AG20443 (cell line): ENCODE results near the gene CCNH.

ENCODE experiments used
- DNase-seq: peaks from one replicate; pipeline ENCODE4 v3.0.0; 2012; ENCODE audit warnings: low spot score, mixed read lengths

Gene CCNH

DNA sequence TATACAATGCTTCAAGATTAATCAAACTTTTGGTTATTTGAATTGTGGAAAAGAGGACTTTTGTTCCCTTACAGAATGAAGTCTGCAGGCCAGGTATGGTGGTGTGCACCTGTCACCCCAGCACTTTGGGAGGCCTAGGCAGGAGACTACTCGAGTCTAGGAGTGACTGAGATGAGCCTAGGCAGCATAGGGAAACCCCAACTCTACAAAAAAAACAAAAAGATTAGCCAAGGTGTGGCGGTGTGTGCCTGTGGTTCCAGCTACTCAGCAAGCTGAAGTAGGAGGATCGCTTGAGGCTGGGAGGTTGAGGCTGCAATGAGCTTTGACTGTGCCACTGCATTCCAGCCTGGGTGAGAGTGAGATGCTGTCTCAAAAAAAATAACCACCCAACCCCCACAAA lies 9.3 kb downstream of the CCNH start:
- no peak for DNase-seq

DNA sequence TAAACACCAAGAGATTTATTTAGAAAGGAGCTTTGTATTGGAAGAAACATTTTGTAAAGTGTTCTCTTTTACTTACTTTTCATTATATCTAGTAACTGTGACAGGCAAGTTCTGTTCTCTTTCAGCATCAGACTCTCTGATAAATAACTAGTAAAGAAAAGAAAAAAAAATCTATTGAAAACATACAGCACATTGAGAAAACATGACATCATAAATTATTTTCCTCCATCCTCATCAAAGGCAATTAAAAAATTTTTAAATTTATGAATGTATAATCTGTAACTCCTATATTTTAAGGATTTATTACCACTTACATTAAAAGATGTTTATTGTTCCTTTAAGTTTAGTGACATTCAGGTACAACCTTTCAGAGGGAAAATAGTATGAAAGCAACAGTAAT lies 11.1 kb downstream of the CCNH start:
- DNase-seq = no peak

DNA sequence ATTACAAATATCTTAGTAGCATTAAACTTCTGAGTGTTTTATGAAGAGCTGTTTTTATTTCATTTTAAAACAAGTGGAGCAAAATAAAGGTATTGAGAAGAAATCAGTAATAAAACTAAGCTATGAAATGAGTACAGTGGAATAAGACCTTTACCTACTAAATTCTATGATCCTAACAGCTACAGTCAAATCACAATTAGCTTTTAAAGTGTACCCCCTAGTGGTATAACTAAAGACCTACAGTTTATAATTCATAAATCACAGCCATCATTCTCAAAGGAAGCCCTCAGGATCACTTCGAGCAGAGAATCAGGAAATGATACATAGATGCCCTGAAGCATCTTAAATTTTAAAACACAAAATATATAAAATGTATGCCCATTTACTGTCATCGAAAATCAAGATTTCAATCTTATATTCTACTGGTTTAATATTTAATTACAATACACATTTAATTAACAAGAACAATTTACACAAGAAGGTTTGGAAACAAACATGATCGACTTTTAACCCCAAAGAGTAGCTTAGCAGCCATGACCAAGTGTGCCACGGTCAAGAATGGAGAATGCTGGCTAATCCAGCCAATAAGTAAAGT lies 12.3 kb downstream of the CCNH start:
- DNase-seq = peak; percentile 44

DNA sequence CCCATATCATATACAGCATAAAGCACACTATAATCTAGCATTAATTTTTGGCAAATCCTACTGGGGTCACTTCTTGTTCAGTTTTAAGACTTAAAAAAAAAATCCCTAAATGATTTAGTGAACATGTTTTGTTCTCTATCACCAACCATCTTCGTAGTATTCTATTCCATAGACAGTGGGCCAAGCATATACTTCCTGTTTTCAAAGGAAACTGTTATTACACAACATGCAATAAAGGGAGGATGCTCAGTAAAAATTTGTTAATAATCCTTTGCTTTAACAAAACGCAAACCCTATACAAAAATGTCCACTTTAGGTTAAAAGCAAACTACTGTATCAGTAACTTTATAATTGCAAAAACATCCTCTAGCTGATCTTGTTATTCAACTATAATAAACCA lies 13.0 kb downstream of the CCNH start:
- no peak for DNase-seq

DNA sequence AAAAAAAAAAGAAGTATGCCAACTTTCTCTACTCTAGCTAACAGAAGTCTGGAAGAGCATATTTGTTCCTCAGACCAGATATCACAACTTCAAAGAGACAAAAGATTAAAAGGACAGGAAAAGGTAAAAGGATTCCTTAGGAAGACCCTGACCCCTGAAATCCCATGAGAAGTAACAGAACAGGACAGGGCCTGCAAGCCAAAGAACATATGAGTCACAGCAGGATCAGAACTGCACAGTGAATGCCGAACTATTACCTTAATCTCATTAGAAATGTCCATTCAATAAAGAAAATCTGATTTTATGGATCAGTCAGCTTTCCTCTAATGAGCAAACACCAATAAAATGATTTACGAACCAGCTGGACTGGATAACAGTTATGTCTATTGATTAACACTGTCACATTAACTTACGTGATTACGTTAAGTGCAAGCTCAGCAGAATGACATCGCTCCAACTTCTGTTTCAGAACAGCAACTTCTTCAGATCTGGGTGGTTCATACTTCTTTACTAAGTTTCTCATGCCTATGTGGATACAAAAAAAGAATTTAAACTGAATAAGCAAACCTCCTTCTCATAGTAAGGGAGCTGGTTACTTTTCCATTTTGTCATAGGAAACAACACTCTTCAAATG lies 13.6 kb downstream of the CCNH start:
- no peak for DNase-seq

DNA sequence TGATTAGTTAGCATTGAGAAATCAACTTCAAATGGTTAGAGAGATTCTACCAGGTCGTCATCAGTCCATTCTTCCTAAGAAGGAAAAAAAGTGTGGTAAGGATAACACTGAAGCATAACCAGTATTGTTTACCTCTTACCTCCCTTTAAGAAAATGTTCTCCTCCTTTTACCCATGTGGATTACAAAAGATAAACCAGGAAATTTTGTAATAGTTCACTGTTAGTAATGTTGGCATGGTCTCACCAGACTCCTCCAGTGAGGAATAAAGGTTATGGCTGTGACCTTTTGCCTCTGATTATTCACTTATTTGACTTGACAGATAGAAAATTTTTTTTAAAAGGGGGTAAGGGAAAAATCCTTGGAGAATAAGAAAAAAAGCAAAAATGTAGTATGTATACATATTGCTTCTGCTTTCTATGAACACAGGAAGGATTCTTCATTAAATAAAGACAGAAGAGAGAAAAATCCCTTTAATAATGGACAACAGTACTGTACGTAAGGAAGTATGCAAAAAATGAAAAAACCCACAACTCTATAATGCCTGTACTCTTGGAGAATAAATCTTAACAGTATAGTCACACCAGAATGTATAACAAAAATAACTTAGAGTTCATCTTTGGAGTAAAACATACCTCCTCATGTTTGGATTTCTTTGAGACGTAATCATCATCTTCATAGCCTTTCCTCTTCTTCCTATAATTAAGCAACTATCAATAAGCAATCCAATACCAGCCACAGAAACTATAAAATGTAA lies 18.1 kb downstream of the CCNH start:
- peak; percentile 12 for DNase-seq

DNA sequence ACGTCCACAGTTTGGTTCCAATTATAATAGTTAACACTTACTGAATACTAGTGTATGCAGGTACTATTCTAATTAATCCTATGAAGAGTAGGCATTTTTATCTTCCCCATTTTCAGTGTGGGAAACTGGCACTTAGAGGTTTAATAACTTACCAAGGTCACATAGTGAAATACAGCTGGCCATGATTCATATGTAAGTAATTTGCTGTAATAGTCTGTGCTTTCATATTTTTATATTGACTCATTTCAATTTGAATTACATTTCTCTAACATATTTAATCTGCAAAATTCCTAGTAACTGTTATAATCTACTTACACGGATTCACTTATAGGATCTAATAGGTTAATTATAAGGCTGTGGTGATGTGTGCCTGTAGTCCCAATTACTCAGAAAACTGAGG lies 19.4 kb downstream of the CCNH start:
- DNase-seq = peak; percentile 46

DNA sequence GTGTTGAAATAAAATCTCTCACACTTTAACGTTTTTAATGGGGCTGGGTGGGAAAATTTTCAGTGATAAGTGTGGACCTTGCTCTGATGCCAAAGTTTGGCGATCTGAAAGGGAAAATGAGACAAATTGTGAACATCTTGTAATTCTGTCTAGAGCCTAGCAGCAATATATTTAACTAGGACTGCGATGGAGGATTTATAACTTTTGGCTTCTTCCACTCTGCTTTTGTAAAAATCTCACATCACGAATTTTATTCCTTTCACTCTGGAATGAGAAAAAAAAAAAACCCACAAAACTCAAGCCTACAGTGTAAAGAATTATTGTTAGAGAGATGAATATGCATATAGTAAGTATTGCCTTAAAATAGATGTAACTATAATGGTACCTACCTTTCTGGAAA lies 19.9 kb downstream of the CCNH start:
- no peak for DNase-seq

DNA sequence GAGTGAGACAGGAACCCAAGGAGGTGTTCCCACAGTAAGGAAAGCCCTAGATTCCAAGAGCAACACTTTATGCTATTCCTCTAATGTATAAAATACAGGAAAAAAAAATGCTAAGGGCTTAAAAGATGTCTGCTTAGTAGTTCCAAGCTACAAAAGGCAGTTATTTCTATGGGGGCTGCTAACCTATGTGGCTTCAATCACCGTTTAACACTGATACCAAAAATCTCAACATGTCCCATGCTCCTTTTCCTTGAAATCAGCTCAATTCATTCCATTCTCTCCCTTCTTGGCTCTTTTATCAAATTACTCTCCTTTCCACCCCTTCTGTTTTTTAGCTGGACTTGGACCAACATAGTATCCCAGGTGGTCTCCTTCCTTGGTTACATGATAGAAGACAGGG lies 20.6 kb downstream of the CCNH start:
- no peak for DNase-seq

DNA sequence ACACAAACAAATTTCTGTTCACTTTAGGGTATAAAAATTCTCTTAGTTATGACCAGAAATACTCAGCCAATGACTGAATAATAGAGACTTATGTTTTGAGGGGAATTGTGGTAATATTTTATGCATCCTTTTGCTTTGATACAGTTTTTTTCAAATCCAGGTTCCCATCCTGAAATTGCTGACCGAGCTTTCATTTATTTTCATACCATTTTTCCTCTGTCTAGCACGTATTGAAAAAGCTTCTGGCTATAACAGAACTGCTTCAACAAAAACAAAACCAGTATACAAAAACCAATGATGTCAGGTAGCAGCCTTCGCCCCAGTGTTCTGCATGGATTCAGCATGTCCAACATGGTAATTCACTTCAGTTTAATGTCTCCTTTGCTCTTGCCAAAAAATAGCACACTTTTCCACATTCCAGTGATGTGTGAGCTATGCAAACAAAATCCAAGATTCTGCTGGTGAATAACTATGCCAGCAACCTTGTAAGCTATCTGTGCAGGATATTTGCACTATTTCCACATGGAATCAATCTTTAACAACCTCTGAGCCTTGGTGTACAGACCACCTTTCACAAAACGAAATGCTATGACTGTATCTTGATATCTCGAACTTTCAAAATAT lies 22.0 kb downstream of the CCNH start:
- no peak for DNase-seq

DNA sequence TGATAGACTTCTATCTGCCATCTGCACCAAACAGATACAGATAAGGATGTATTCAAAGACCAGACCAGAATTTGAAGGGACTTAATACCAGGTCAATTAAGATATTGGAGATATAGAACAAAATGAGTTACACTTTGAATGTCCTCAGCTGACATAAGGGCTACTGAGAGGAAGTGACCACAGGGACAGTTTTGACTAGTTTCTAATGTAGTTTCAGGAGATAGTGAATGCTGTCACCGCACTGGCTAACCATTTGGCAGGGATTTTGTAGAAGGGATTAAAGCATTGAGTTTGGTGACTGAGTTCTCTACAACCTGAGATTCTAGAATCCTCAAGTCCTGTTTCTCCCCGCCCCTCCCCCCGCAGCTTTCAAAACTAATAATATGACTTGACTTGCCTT lies 22.7 kb downstream of the CCNH start:
- no peak for DNase-seq

DNA sequence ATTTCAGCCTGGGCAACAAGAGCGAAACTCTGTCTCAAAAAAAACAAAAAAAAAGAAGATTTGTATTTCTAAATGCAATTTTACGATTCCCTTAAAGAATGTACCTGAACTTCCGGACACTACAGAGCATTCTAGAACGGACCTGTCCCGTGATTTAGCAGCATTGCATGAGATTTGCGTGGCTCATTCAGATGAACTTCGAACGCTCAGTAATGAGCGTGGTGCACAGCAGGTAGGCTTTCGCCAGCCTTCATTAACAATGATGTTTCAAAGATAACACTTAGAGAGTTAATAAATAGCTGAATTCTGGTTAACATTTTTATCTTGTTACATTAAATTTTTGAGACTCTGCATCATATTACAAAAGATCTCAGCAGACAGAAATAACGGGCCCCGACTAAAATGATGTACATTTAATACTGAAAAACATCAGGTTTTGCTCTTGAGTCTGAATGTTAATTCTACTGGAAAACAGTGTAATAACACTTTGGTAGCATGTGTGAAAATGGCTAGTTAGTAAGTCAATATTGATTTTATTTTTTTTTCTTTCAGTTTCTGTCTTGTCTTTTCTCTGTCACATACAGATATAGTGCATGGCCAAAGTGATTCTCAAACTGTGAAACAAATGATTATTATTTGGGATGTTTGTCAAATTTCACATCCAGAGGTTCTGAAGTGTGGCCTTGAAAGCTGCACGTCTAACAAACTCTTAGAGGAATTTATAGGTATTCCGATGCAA lies 23.3 kb downstream of the CCNH start:
- no peak for DNase-seq

DNA sequence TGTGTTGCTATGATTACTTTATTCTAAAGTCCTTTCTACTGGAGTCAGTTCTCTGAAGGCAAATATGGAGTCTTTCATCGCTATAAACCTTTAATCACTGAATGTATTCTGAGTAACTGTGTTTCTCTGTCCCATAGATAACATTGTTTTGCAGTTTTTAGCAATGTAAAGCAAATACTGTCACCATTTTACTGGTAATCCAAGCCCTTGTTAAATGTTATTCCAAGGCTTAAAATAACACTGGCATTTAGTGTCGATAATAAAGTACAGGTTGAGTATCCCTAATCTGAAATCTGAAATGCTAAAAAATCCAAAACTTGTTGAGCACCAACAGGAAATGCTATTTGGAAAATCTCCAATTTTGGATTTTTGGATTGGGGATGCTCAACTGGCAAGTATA lies 24.6 kb downstream of the CCNH start:
- DNase-seq = no peak

DNA sequence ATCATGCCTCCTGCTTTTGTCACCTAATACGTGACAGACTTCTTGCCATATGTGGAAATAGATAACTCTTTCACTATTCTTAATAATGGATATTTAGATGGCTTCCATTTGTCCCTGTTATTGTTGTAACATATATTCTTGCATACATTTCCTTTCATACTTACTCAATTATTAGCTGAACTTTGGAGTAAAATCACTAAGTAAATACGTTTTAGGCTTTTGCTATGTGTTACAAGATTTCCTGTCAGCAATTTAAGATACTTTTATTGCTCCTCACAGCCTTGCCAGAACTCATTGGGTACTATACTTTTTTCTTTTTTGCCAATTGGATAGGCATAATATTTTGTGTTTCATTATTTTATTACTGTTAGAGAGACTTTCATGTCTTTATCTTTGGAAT lies 26.9 kb downstream of the CCNH start:
- no peak for DNase-seq

DNA sequence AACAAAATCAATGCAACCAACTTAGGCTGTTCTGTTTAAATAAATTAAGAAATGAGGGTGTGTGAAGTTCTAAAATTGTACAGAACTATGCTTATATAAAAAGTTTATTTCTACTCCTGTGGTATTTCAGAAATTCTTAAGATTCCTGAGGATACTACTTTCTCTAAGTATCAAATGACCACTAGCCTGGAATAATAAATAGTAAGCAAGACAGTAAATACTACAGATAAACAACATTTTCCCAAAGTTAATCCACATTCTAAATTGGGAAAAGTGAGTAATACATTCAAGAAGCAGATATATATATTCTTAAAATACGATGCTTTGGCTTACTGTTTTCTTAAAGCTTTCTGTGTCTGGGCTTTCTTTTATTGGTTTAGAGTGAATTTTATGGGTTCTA lies 29.5 kb downstream of the CCNH start:
- DNase-seq = peak; percentile 12

DNA sequence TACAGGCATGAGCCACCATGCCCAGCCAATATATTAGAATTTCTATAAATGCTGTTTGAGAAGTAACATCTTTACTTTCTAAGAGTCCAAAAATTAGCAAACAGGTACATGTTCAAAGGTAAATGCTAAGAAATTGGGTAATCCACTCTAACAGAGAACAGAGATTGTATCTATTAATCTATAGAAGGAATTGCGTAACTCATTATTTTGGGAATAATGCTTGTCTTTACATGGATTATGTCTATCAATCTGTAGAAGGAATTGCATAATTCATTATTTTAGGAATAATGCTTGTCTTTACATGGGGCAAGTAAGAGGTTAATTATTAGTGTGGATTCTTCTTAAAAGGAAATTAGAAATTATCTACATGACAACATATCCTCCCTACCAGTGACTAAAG lies 30.5 kb downstream of the CCNH start:
- DNase-seq = no peak

DNA sequence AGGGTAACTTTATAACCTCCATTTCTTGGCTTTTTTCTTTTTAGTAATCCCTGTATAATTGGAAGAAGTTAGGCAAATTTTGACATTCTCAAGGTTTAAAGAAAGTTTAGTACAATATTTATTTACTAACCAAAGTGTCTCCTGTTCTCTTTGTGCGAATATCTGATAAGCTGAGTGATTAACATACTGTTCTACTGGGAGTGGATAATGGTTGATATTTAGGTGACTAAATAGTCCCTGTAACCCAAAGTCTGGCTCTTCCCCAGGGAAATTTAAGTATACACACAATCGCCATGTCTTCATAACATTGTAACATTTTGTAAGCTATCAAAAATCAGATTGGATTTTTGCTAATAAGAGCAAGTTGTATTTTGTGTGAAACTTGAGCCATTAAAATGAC lies 40.0 kb downstream of the CCNH start:
- DNase-seq = no peak

DNA sequence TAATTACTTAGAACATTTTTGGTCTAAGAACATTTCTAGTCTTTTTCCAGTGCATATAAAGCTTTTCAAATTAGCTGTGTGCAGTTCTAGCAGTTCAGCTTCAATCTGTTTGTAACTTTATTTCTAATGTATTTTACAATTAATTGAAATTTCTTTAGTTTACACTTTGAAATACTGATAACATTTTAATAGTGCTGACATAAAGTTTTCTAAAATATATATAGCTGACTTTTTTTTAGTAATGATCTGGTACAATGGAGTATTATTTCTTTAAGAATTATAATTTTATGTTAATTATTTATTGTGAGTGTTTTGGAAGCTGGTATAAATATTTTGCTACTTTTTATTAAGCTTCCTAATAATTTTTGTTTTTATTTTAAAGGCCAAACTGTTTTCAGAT lies 43.3 kb downstream of the CCNH start:
- no peak for DNase-seq

DNA sequence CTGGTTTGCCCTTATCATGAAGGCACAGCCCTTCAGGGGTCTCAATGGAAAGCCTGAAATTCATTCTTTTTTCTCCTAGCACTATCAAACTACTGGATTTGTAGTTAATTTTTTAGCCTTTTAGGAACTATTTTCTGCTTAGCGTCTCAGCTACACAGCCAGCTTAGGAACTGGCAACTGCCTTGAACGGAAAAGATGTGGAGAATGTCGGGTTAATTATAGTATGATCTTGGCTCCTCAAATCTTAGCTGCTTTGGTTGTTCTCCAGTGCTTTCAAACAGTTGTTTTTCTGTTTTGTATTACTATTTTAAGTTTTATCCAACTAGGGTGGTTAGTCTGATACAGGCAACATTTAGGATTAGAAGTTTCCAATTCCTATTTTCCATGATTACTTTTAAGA lies 44.1 kb downstream of the CCNH start:
- no peak for DNase-seq

DNA sequence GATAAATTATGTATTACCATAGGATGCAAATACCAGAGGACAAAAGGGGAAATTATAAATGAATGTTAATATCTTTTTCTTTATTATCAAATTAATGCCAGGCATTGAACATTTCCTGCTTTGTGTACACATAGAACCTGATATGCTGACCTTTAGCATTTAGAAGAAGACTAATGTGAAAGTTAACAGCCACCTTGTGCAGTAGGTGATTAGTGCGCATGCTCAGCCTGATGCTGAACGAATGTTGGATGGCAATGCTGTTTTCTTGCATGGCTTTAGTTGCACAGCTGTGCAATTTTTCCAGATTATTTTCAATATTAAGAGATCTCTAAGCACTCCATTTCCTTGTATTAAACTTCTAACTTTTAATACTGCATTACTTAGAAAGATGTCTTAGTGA lies 45.5 kb downstream of the CCNH start:
- no peak for DNase-seq

DNA sequence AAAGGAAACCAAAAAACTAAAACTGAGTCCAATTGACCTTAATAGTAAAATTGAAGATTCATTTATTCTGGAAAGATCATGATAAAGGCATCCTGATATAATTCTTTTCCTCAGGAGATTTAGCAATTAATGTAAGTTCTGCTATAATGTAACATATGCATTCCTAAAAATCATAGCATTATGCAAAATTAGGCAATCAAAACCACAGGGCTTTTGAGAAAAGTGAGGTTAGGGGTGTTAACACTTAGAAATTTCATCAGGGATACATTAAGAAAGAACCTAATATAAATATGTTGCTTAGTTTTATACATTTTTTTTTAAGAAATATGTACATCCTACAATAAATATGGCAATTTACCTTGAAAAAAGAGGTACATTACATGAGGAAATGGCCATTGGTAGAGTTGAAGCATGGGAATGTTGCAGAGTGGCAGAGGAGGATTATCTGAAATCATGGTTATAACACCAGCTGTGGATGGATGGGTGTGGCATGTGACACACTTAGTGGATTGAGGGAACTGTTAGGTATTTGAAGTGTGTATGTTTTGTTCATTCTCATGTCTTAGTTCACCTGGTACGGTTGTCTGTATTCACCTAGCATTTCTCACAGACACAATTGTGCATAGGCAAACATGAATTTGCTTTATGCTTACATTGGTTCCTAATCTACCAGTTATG lies 51.1 kb downstream of the CCNH start:
- DNase-seq = no peak

DNA sequence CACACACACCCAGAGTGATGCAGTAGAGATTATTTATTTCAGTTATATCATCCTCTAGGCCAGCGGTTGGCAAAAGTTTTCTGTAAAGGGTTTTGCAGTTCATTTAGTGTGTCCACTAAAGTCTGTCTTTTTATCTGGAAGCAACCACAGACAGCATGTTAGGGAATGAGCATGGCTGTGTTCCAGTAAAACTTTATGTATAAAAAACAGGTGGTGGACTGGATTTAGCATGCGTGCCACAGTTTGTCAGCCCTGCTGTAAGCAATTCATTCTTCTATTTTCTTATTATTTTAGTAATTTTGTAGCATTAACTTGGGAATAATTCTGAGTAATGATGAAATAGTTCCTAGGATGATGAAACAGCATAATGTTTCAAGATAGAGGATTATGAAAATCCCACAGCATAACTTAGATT lies 51.7 kb downstream of the CCNH start:
- peak; percentile 17 for DNase-seq
